Hepatocyte (in vitro differentiated cells): Measurements from ENCODE around the gene TEX55.
"Not testable (repeated sequence)": the region's sequence is repeated elsewhere in the genome, so short reads cannot be mapped to it uniquely, and the experiment has no call there.

Experiments
- CTCF ChIP-seq: fragments of 200-600 bp; sonication (generic); IDR thresholded peaks from 2 replicates; pipeline ENCODE4 v1.5.1; 2016; ENCODE audit warnings: antibody characterized with exemption, mild to moderate bottlenecking; ENCODE audit not compliant: poor library complexity
- EZH2 ChIP-seq: fragments of 200-600 bp; sonication (generic); IDR thresholded peaks from 2 replicates; pipeline ENCODE4 v1.6.1; 2016; ENCODE audit warnings: antibody characterized with exemption, mild to moderate bottlenecking, borderline replicate concordance

GRCh38 chr3:119130291-119130690 lies 15.7 kb upstream of the TEX55 start:
- not testable (repeated sequence) for TF ChIP-seq CTCF, EZH2
